RWPE1 (cell line): ENCODE data around the gene PAPOLB.

ENCODE experiments used
- CTCF ChIA-PET: fragments of 350-600 bp; sonication (Branson Sonifier 250); formaldehyde crosslinking; extraction: SDS; loops from one replicate; lab custom pipeline; 2021; lab: Yijun Ruan, JAX
- POLR2A ChIA-PET: fragments of 400-600 bp; formaldehyde crosslinking; extraction: SDS; loops from one replicate; lab custom pipeline; 2020; ENCODE audit warnings: antibody characterized with exemption; ENCODE audit not compliant: low non-redundant PET; lab: Yijun Ruan, JAX
- DNase-seq: peaks from one replicate; pipeline ENCODE4 v3.0.0; 2012; ENCODE audit warnings: low spot score
- H3K27ac ChIP-seq: fragments of 450-650 bp; 2 replicates; pipeline ENCODE4 v1.5.1; 2017
- TF ChIP-seq, protein P1 (sequence below): fragments of 450-650 bp; conservative IDR thresholded peaks from 2 replicates; pipeline ENCODE4 v1.5.1; 2017; ENCODE audit warnings: low read depth, mild to moderate bottlenecking

PAPOLB gene

GRCh38 chr7:4861673-4862072, at the start of gene PAPOLB:
Gene PAPOLB, minus strand, starts transcription at chr7:4862030. Its CDS starts 220 bp downstream, at chr7:4861810.
- TF ChIP-seq, protein P1, sequence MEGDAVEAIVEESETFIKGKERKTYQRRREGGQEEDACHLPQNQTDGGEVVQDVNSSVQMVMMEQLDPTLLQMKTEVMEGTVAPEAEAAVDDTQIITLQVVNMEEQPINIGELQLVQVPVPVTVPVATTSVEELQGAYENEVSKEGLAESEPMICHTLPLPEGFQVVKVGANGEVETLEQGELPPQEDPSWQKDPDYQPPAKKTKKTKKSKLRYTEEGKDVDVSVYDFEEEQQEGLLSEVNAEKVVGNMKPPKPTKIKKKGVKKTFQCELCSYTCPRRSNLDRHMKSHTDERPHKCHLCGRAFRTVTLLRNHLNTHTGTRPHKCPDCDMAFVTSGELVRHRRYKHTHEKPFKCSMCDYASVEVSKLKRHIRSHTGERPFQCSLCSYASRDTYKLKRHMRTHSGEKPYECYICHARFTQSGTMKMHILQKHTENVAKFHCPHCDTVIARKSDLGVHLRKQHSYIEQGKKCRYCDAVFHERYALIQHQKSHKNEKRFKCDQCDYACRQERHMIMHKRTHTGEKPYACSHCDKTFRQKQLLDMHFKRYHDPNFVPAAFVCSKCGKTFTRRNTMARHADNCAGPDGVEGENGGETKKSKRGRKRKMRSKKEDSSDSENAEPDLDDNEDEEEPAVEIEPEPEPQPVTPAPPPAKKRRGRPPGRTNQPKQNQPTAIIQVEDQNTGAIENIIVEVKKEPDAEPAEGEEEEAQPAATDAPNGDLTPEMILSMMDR: no peak
- no peak within 1 kb of the TSS for H3K27ac ChIP-seq
- POLR2A ChIA-PET: no interaction called here
- DNase-seq: no peak
- CTCF ChIA-PET: no interaction called here

DNA sequence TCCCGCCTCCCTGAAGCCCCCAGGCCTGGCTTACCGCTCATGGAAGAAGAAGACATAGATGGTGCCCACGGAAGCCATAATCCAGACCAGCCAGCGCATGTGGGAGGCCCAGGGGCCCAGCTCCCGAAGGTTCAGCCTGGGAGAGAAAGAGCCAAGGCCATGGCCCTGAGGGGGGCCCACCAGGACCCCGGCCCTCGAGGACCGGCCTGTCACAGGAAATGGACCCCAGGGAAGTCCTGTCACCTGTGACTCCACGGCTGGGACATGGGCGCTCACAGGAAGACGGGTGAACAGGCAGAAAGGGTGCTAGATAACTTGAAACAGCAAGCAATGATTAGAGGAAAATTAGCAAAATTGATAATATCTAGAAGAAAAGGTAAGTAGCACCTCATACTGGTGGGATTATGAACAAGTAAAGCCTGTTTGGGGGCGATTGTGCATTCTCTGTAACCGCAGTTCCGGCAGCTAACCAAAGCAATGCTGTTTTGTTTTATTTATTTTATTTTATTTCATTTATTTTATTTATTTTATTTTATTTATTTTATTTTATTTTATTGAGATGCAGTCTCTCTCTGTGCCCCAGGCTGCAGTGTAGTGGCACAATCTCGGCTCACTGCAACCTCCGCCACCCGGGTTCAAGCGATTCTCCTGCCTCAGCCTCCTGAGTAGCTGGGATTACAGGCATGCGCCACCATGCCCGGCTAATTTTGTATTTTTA, 49.4 kb upstream of the PAPOLB start:
- TF ChIP-seq, protein P1: no peak
- no peak for DNase-seq
- H3K27ac ChIP-seq: no peak overlapping the region
- CTCF ChIA-PET: no interaction called here
- POLR2A ChIA-PET: no interaction called here

DNA sequence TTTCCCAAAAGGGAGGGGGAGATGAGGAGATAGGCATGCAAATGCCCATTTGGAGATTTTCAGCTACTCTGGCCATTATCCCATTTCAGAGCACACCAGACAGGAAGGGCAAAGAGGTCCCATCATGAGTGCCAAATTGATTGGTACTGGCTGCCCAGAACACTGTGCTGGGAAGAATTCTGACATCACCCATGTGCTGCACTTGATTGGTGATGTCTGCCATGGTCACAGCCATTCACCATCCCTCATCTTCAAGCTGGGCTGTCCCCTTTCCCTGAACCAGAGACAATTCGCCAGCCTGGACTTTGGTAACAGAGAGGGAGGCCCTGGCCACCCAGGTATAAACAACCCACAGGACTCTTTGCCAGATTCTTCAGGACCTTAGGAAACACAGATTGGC, 44.9 kb upstream of the PAPOLB start:
- CTCF ChIA-PET: no interaction called here
- TF ChIP-seq, protein P1: no peak
- DNase-seq: no peak
- POLR2A ChIA-PET: no interaction called here
- H3K27ac ChIP-seq: no peak overlapping the region

GRCh38 chr7:4905171-4905570, 43.3 kb upstream of the PAPOLB start:
- no peak for DNase-seq
- no peak overlapping the region for H3K27ac ChIP-seq
- CTCF ChIA-PET: interaction anchor here (0.6 kb wide), 1 partner anchor 20 kb away, joined by 3 read pairs; no protein-coding TSS in a partner anchor
- POLR2A ChIA-PET: no interaction called here
- TF ChIP-seq, protein P1: no peak

DNA sequence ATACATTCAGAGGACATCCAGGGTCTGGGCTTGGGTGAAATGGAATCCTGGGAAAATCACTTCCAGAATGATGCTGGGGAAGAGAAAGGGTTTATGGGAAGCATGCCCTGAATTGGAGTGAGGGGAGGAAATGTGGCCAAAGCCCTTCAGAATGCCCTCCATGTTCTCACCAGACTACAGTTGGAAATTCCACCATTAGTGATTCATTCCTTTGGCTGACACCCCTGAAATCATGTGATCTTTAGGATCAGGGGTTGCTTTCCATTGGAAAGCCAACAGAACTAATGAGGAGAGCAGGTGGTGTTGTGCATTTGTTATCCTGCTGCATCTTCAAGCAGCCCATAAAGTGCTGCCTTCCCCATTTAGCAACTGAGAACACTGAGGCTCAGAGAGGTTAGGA, 42.5 kb upstream of the PAPOLB start:
- ChIA-PET POLR2A (no interaction called here), CTCF (no interaction called here)
- TF ChIP-seq, protein P1: no peak
- DNase-seq: no peak
- no peak overlapping the region for H3K27ac ChIP-seq

GRCh38 chr7:4895766-4896165, 33.9 kb upstream of the PAPOLB start:
- ChIA-PET POLR2A (no interaction called here), CTCF (interaction anchor here (0.7 kb wide), 1 partner anchor 469 kb away, joined by 4 read pairs; no protein-coding TSS in a partner anchor)
- no peak for DNase-seq
- no peak overlapping the region for H3K27ac ChIP-seq
- TF ChIP-seq, protein P1: no peak
